HepG2 (cell line): Measurements from ENCODE around the gene FLRT2. TPM values are rescaled to one million over a fixed set of nuclear protein-coding genes. Genes with fewer than 3 reads are reported as not detected.

Experiments
- ATAC-seq: fragments of 200-7000 bp; cut with Tn5 transposase; 3 replicates; pipeline ENCODE4 v1.9.1; 2020; ENCODE audit warnings: mild to moderate bottlenecking, moderate library complexity
- BruUV-seq: library from RNA; stranded (reverse); fragments of 400-500 nt; replicated peaks from 2 replicates; lab custom pipeline; 2021; lab: Mats Ljungman, UMichigan
- CTCF ChIA-PET: fragments of 300-600 bp; formaldehyde crosslinking; extraction: SDS; loops from one replicate; lab custom pipeline; 2021; ENCODE audit warnings: low total read pairs, inconsistent platforms, low intra/inter-chr PET ratio; lab: Yijun Ruan, JAX
- POLR2A ChIA-PET: fragments of 350-600 bp; sonication (Branson Sonifier 250); formaldehyde crosslinking; loops from one replicate; lab custom pipeline; 2020; ENCODE audit warnings: antibody characterized with exemption, inconsistent platforms; lab: Yijun Ruan, JAX
- DNase-seq: peaks from one replicate; pipeline ENCODE4 v3.0.0-alpha.2; 2015; ENCODE audit warnings: low spot score
- FAIRE-seq: peaks from 3 replicates; lab custom pipeline; 2011; peaks lifted over from hg19 to GRCh38; lab: Jason Lieb, UNC
- H2AFZ ChIP-seq: one replicate; pipeline ENCODE4 v1.6.1; 2011; ENCODE audit warnings: low read length, inconsistent platforms
- H3K27ac ChIP-seq: fragments of 300-600 bp; 3 replicates; pipeline ENCODE4 v1.8.0; 2011; ENCODE audit warnings: mixed run types, mild to moderate bottlenecking, mixed read lengths, low read length, inconsistent platforms; ENCODE audit not compliant: insufficient read depth; ENCODE audit errors: extremely low read length
- H3K27me3 ChIP-seq, 2 experiments: fragments of 200-600 bp in 1 of 2; 2 replicates in 1 of 2; 3 replicates in 1 of 2; pipeline versions ENCODE4 v1.6.0 to v1.8.0; 2011; ENCODE audit warnings: low read length in 2 of 2, mild to moderate bottlenecking in 2 of 2, moderate library complexity in 2 of 2, inconsistent platforms in 1 of 2; ENCODE audit not compliant: insufficient read depth in 2 of 2, control insufficient read depth in 1 of 2
- H3K36me3 ChIP-seq, 2 experiments: fragments of 200-600 bp in 1 of 2; replicated peaks in 1 of 2; 2 replicates in 1 of 2; 3 replicates in 1 of 2; pipeline versions ENCODE4 v1.5.1 to v1.8.0; 2011; ENCODE audit warnings: low read length in 2 of 2, inconsistent platforms in 1 of 2; ENCODE audit not compliant: insufficient read depth in 2 of 2, control insufficient read depth in 1 of 2
- H3K4me1 ChIP-seq: 2 replicates; pipeline ENCODE4 v1.5.1; 2012; ENCODE audit warnings: low read length, inconsistent platforms; ENCODE audit not compliant: insufficient read depth
- H3K4me2 ChIP-seq: 2 replicates; pipeline ENCODE4 v1.6.0; 2011; ENCODE audit warnings: low read depth, low read length, inconsistent platforms
- H3K4me3 ChIP-seq, 3 experiments: fragments of 200-600 bp in 1 of 3; sonication (generic), shearing (Covaris generic) in 1 of 3; replicated peaks in 1 of 3; 2 replicates each; pipeline ENCODE4 v1.5.1; 2011 to 2016; ENCODE audit warnings: low read length in 3 of 3, inconsistent platforms in 2 of 3, low read depth in 2 of 3, mild to moderate bottlenecking in 2 of 3, control low read depth in 1 of 3, mixed read lengths in 1 of 3; ENCODE audit not compliant: insufficient read depth in 1 of 3
- H3K79me2 ChIP-seq: one replicate; pipeline ENCODE4 v1.6.1; 2011; ENCODE audit warnings: low read length, inconsistent platforms; ENCODE audit not compliant: insufficient read depth
- H3K9ac ChIP-seq: 2 replicates; pipeline ENCODE4 v1.6.0; 2011; ENCODE audit warnings: mild to moderate bottlenecking, low read depth, low read length, inconsistent platforms; ENCODE audit not compliant: insufficient read depth
- H3K9me3 ChIP-seq: 2 replicates; pipeline ENCODE4 v1.5.1; 2012; ENCODE audit warnings: mild to moderate bottlenecking, low read length
- H4K20me1 ChIP-seq: 2 replicates; pipeline ENCODE4 v1.6.0; 2011; ENCODE audit warnings: inconsistent platforms, mild to moderate bottlenecking, low read length, moderate library complexity; ENCODE audit not compliant: insufficient read depth
- FOXP1 ChIP-seq, 2 experiments: fragments of 450-650 bp in 1 of 2; IDR thresholded peaks; 2 replicates each; pipeline ENCODE4 v1.6.1; 2017 to 2018; ENCODE audit warnings: antibody characterized with exemption in 1 of 2
- KLF12 ChIP-seq: sonication (generic); formaldehyde crosslinking; IDR thresholded peaks from 2 replicates; pipeline ENCODE4 v1.4.0; 2020; ENCODE audit warnings: missing genetic modification reagents, borderline replicate concordance
- MTF1 ChIP-seq: sonication (generic); formaldehyde crosslinking; IDR thresholded peaks from 2 replicates; pipeline ENCODE4 v1.5.0; 2020; ENCODE audit warnings: missing genetic modification reagents
- MZF1 ChIP-seq: sonication (generic); formaldehyde crosslinking; IDR thresholded peaks from 2 replicates; pipeline ENCODE4 v1.8.1; 2023; ENCODE audit warnings: mild to moderate bottlenecking, missing genetic modification reagents, borderline replicate concordance
- PLSCR1 ChIP-seq: sonication (generic); formaldehyde crosslinking; IDR thresholded peaks from 2 replicates; pipeline ENCODE4 v1.5.0; 2020; ENCODE audit warnings: missing genetic modification reagents, mild to moderate bottlenecking, borderline replicate concordance
- PRDM4 ChIP-seq: sonication (generic); formaldehyde crosslinking; IDR thresholded peaks from 2 replicates; pipeline ENCODE4 v1.9.0; 2021; ENCODE audit warnings: missing genetic modification reagents, borderline replicate concordance
- SRSF4 ChIP-seq: fragments of 200-400 bp; formaldehyde crosslinking; IDR thresholded peaks from one replicate; pipeline ENCODE4 v1.6.1; 2018; ENCODE audit warnings: mild to moderate bottlenecking, low read depth, low read length, moderate library complexity; ENCODE audit not compliant: poor library complexity, severe bottlenecking
- TCF7 ChIP-seq: sonication (generic); IDR thresholded peaks from 2 replicates; pipeline ENCODE4 v1.6.1; 2016; ENCODE audit warnings: antibody characterized with exemption, low read depth
- ZNF101 ChIP-seq: sonication (generic); formaldehyde crosslinking; IDR thresholded peaks from 2 replicates; pipeline ENCODE4 v1.4.0; 2020; ENCODE audit warnings: mild to moderate bottlenecking, low read depth, missing genetic modification reagents, borderline replicate concordance
- ZNF317 ChIP-seq: sonication (generic); formaldehyde crosslinking; IDR thresholded peaks from 2 replicates; pipeline ENCODE4 v1.5.0; 2020; ENCODE audit warnings: mild to moderate bottlenecking, missing genetic modification reagents
- ZNF337 ChIP-seq: sonication (generic); formaldehyde crosslinking; IDR thresholded peaks from 2 replicates; pipeline ENCODE4 v1.5.1; 2020; ENCODE audit warnings: missing genetic modification reagents, low read depth, mild to moderate bottlenecking, borderline replicate concordance
- ZNF552 ChIP-seq: sonication (generic); formaldehyde crosslinking; IDR thresholded peaks from 2 replicates; pipeline ENCODE4 v1.9.0; 2022; ENCODE audit warnings: missing genetic modification reagents, mild to moderate bottlenecking, borderline replicate concordance
- ZNF740 ChIP-seq: sonication (generic); formaldehyde crosslinking; IDR thresholded peaks from 2 replicates; pipeline ENCODE4 v1.4.0; 2020; ENCODE audit warnings: missing genetic modification reagents
- ZSCAN5A ChIP-seq: sonication (generic); formaldehyde crosslinking; IDR thresholded peaks from 2 replicates; pipeline ENCODE4 v1.8.0; 2022; ENCODE audit warnings: mild to moderate bottlenecking, missing genetic modification reagents, borderline replicate concordance
- WGBS: methylation state at CpG from one replicate; pipeline ENCODE4 v1.1.6; 2017; ENCODE audit warnings: low lambda C conversion rate; 5-methylcytosine and 5-hydroxymethylcytosine counted together
- in situ Hi-C: cut with HindIII; loops from 2 replicates; pipeline ENCODE4 v1.10.0; 2017; ENCODE audit warnings: low pct_unique_long_range_greater_than_20kb; ENCODE audit not compliant: extremely low pct_ligation_motif_present
- intact Hi-C: fragments of 100-400 bp; cut with micrococcal nuclease; formaldehyde crosslinking; loops from one replicate; pipeline ENCODE4 v1.10.0; 2022; ENCODE audit not compliant: unreplicated experiment
- polyA plus RNA-seq, 8 experiments: library from polyadenylated mRNA; depleted of rRNA in 3 of 8; stranded (reverse) in 7 of 8; unstranded in 1 of 8; fragments of >200 nt; fragmentation: Illumina TruSeq in 4 of 8; extraction: Trizol in 4 of 8; gene quantifications; 2 replicates each; pipeline versions ENCODE4 v1.2.1 to v1.2.3, GENCODE V29; 2011 to 2016; ENCODE audit warnings: low read depth in 4 of 8, missing spikeins in 1 of 8, mixed read lengths in 1 of 8; ENCODE audit not compliant: insufficient read depth in 1 of 8
- total RNA-seq, 5 experiments: library from RNA; depleted of rRNA; stranded (reverse); fragments of >200 nt; fragmentation: Illumina TruSeq; extraction: Trizol; gene quantifications; 2 replicates each; pipeline ENCODE4 v1.2.3, GENCODE V29; 2016; ENCODE audit warnings: low read depth in 1 of 5
- TF ChIP-seq, protein P1 (sequence below): IDR thresholded peaks from 2 replicates; pipeline ENCODE4 v1.6.1; 2016; ENCODE audit warnings: low read depth

The FLRT2 gene
- total and polyA plus RNA-seq, 2 of the 13 experiments (the other 11 are each of a cell fraction or from before 2014, with no cell fraction given), result not detected

GRCh38 chr14:85616386-85616885 lies 86.5 kb downstream of the FLRT2 start:
- H4K20me1 ChIP-seq, result no peaks in the 10 kb centered on the region
- TF ChIP-seq ZNF740 (CRISPR knock-in tag) (no peak), ZNF317 (CRISPR knock-in tag) (no peak), ZNF337 (no peak), TCF7 (no peak), PRDM4 (CRISPR knock-in tag) (no peak), ZNF101 (CRISPR knock-in tag) (no peak), SRSF4 (no peak), PLSCR1 (no peak), MTF1 (CRISPR knock-in tag) (no peak), KLF12 (CRISPR knock-in tag) (no peak), ZSCAN5A (no peak), ZNF552 (CRISPR knock-in tag) (no peak), MZF1 (CRISPR knock-in tag) (no peak), FOXP1 (IDR thresholded peaks at IDR 0.05) (no peak), FOXP1 (CRISPR knock-in tag; IDR thresholded peaks at IDR 0.05) (no peak)
- TF ChIP-seq, protein P1, sequence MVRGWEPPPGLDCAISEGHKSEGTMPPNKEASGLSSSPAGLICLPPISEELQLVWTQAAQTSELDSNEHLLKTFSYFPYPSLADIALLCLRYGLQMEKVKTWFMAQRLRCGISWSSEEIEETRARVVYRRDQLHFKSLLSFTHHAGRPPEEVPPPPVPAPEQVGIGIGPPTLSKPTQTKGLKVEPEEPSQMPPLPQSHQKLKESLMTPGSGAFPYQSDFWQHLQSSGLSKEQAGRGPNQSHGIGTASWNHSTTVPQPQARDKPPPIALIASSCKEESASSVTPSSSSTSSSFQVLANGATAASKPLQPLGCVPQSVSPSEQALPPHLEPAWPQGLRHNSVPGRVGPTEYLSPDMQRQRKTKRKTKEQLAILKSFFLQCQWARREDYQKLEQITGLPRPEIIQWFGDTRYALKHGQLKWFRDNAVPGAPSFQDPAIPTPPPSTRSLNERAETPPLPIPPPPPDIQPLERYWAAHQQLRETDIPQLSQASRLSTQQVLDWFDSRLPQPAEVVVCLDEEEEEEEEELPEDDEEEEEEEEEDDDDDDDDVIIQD, result no peak

More at GRCh38 chr14:85616386-85616885, 86.5 kb downstream of the FLRT2 start:
- Histone ChIP-seq H3K9me3 (peaks cover 33% of the 10 kb centered on the region), H3K4me3 (no peak overlapping the region), H2AFZ (no peak overlapping the region), H3K4me1 (no peaks in the 10 kb centered on the region), H3K9ac (no peak overlapping the region), H3K27me3 (no peaks in the 10 kb centered on the region), H3K27ac (no peak overlapping the region), H3K79me2 (no peaks in the 10 kb centered on the region), H3K4me2 (no peak overlapping the region), H3K36me3 (no peaks in the 10 kb centered on the region)
- ChIA-PET POLR2A (no interaction called here), CTCF (no interaction called here)
- DNase-seq, result no peak
- FAIRE-seq, result no peak
- intact Hi-C loops (no loop called here), in situ Hi-C loops (no loop called here)
- ATAC-seq, result no peak
- WGBS, result 3% methylated on average over 5 of the region's 5 CpGs
- no TSS peak for BruUV-seq
